Neural progenitor cell (in vitro differentiated cells): ENCODE measurements around the gene WDR3.

ENCODE experiments used
- EZH2 ChIP-seq: fragments of 200-600 bp; sonication (generic); IDR thresholded peaks from 2 replicates; pipeline ENCODE4 v1.6.1; 2017; ENCODE audit warnings: antibody characterized with exemption, mild to moderate bottlenecking, moderate library complexity
- EZH2phosphoT487 ChIP-seq: fragments of 200-600 bp; sonication (generic); IDR thresholded peaks from 2 replicates; pipeline ENCODE4 v1.6.1; 2017; ENCODE audit warnings: antibody characterized with exemption
- TF ChIP-seq, protein P1 (sequence below): fragments of 200-600 bp; sonication (generic); IDR thresholded peaks from 2 replicates; pipeline ENCODE4 v1.5.1; 2017; ENCODE audit warnings: antibody characterized with exemption, mild to moderate bottlenecking

GRCh38 chr1:118007391-118007790, 77.9 kb downstream of the WDR3 start:
- TF ChIP-seq, protein P1, sequence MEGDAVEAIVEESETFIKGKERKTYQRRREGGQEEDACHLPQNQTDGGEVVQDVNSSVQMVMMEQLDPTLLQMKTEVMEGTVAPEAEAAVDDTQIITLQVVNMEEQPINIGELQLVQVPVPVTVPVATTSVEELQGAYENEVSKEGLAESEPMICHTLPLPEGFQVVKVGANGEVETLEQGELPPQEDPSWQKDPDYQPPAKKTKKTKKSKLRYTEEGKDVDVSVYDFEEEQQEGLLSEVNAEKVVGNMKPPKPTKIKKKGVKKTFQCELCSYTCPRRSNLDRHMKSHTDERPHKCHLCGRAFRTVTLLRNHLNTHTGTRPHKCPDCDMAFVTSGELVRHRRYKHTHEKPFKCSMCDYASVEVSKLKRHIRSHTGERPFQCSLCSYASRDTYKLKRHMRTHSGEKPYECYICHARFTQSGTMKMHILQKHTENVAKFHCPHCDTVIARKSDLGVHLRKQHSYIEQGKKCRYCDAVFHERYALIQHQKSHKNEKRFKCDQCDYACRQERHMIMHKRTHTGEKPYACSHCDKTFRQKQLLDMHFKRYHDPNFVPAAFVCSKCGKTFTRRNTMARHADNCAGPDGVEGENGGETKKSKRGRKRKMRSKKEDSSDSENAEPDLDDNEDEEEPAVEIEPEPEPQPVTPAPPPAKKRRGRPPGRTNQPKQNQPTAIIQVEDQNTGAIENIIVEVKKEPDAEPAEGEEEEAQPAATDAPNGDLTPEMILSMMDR, result no peak
- TF ChIP-seq EZH2 (no peak), EZH2phosphoT487 (no peak)
